ENCODE data around the gene MED26.

DNA sequence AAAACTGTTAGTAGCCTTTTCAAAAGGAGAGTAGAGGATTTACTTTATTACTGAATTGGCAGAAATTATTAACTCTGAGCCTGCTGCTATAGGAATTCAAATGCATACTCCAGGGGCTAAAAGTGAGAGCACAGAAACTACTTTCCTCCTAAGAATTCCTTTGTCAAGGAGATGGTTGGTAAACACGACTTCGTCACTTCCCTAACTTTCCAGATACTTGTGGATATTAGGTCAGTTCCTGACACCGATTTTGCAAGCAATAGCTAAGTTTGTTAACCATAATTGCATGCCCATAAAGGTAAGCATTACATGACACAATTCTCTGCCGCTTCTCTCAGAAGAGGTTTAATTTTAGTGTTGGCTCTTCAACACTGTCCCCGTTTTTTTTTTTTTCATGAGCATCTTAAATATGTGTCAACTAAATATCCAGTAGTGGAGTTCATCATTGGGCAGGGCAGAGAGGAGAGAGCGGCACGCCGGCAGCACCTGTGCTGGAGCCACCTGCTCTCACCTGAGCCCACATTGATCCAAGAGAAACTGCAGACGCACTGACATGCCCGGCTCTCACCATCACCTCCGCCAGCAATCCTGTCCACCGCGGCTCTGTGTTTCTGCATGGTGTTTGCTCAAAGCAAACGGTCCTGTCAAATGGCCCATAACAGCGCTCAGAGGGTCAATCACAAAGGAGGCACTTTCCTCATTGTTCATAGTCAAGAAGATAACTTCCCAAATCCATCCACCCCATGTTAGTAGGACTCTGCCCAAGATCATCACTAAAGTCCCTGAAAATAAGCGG, 2.6 kb downstream of the MED26 start:
- TF ChIP-seq NR3C1 (CRISPR knock-in tag; IDR thresholded peaks at IDR 0.05): no peak
- TF ChIP-seq CEBPB (IDR thresholded peaks at IDR 0.05; ENCODE audit: borderline replicate concordance, low read depth, low read length): no peak
- TF ChIP-seq RFX5 (IDR thresholded peaks at IDR 0.05; ENCODE audit: low read depth, low read length): no peak
- TF ChIP-seq, protein P1, sequence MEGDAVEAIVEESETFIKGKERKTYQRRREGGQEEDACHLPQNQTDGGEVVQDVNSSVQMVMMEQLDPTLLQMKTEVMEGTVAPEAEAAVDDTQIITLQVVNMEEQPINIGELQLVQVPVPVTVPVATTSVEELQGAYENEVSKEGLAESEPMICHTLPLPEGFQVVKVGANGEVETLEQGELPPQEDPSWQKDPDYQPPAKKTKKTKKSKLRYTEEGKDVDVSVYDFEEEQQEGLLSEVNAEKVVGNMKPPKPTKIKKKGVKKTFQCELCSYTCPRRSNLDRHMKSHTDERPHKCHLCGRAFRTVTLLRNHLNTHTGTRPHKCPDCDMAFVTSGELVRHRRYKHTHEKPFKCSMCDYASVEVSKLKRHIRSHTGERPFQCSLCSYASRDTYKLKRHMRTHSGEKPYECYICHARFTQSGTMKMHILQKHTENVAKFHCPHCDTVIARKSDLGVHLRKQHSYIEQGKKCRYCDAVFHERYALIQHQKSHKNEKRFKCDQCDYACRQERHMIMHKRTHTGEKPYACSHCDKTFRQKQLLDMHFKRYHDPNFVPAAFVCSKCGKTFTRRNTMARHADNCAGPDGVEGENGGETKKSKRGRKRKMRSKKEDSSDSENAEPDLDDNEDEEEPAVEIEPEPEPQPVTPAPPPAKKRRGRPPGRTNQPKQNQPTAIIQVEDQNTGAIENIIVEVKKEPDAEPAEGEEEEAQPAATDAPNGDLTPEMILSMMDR (CRISPR knock-in tag; IDR thresholded peaks at IDR 0.05): no peak
- TF ChIP-seq, protein P2, sequence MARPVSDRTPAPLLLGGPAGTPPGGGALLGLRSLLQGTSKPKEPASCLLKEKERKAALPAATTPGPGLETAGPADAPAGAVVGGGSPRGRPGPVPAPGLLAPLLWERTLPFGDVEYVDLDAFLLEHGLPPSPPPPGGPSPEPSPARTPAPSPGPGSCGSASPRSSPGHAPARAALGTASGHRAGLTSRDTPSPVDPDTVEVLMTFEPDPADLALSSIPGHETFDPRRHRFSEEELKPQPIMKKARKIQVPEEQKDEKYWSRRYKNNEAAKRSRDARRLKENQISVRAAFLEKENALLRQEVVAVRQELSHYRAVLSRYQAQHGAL (CRISPR knock-in tag; IDR thresholded peaks at IDR 0.05; ENCODE audit: not compliant biosample characterization): no peak
- no peak for TF ChIP-seq POLR2AphosphoS5 (IDR thresholded peaks at IDR 0.05; ENCODE audit: low read depth, low read length)
- TF ChIP-seq FOXM1 (CRISPR knock-in tag; IDR thresholded peaks at IDR 0.05): no peak
- no peak for TF ChIP-seq SP1 (IDR thresholded peaks at IDR 0.05)
- TF ChIP-seq SP1 (CRISPR knock-in tag; IDR thresholded peaks at IDR 0.05): no peak
- TF ChIP-seq, protein P3, sequence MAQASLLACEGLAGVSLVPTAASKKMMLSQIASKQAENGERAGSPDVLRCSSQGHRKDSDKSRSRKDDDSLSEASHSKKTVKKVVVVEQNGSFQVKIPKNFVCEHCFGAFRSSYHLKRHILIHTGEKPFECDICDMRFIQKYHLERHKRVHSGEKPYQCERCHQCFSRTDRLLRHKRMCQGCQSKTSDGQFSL (CRISPR knock-in tag; IDR thresholded peaks at IDR 0.05): no peak
- TF ChIP-seq, protein P4, sequence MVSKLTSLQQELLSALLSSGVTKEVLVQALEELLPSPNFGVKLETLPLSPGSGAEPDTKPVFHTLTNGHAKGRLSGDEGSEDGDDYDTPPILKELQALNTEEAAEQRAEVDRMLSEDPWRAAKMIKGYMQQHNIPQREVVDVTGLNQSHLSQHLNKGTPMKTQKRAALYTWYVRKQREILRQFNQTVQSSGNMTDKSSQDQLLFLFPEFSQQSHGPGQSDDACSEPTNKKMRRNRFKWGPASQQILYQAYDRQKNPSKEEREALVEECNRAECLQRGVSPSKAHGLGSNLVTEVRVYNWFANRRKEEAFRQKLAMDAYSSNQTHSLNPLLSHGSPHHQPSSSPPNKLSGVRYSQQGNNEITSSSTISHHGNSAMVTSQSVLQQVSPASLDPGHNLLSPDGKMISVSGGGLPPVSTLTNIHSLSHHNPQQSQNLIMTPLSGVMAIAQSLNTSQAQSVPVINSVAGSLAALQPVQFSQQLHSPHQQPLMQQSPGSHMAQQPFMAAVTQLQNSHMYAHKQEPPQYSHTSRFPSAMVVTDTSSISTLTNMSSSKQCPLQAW (CRISPR knock-in tag; IDR thresholded peaks at IDR 0.05): no peak
- TF ChIP-seq, protein P5, sequence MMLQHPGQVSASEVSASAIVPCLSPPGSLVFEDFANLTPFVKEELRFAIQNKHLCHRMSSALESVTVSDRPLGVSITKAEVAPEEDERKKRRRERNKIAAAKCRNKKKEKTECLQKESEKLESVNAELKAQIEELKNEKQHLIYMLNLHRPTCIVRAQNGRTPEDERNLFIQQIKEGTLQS (CRISPR knock-in tag; IDR thresholded peaks at IDR 0.05): no peak
- TF ChIP-seq KLF16 (CRISPR knock-in tag; IDR thresholded peaks at IDR 0.05): no peak
